Central memory CD4-positive, alpha-beta T cell (primary cell): ENCODE measurements around the gene CUEDC1.
A peak's percentile ranks its signal among the peaks of the same experiment; 100 is the strongest.

Experiments used
- DNase-seq: peaks from one replicate; pipeline ENCODE4 v3.0.0; 2022

CUEDC1 gene

GRCh38 chr17:57892820-57893595 is 62.2 kb downstream of the CUEDC1 start:
- no peak for DNase-seq

- peak; percentile 57 for DNase-seq
Observed at GRCh38 chr17:57892146-57892819, 62.9 kb downstream of the CUEDC1 start.

GRCh38 chr17:57890857-57891232 is 64.4 kb downstream of the CUEDC1 start:
- DNase-seq = no peak

GRCh38 chr17:57889892-57890856 is 65.0 kb downstream of the CUEDC1 start:
- DNase-seq = no peak

- no peak for DNase-seq
Observed at GRCh38 chr17:57889252-57889651, 66.0 kb downstream of the CUEDC1 start.

GRCh38 chr17:57888311-57889216 is 66.6 kb downstream of the CUEDC1 start:
- DNase-seq = no peak

- no peak for DNase-seq
Observed at GRCh38 chr17:57887161-57887560, 68.1 kb downstream of the CUEDC1 start.

- DNase-seq = no peak
Observed at GRCh38 chr17:57886020-57886419, 69.2 kb downstream of the CUEDC1 start.

- DNase-seq = no peak
Observed at GRCh38 chr17:57885148-57885915, 69.9 kb downstream of the CUEDC1 start.

- no peak for DNase-seq
Observed at GRCh38 chr17:57881783-57882351, 73.3 kb downstream of the CUEDC1 start.

GRCh38 chr17:57881143-57881542 is 74.1 kb downstream of the CUEDC1 start:
- no peak for DNase-seq

- peak; percentile 6 for DNase-seq
Observed at GRCh38 chr17:57880086-57880456, 75.1 kb downstream of the CUEDC1 start.

GRCh38 chr17:57879437-57880085 is 75.7 kb downstream of the CUEDC1 start:
- DNase-seq = no peak

- no peak for DNase-seq
Observed at GRCh38 chr17:57877803-57878377, 77.3 kb downstream of the CUEDC1 start.

GRCh38 chr17:57876866-57877237 is 78.4 kb downstream of the CUEDC1 start:
- no peak for DNase-seq

GRCh38 chr17:57876023-57876865 is 79.0 kb downstream of the CUEDC1 start:
- DNase-seq = no peak

- no peak for DNase-seq
Observed at GRCh38 chr17:57875290-57876022, 79.8 kb downstream of the CUEDC1 start.
